Activated naive CD4-positive, alpha-beta T cell treated with anti-CD3 and anti-CD28 coated beads, Interleukin-2, amount 50 U/mL, for 72 hours (primary cell): ENCODE data around the gene CEP162. TPM values are rescaled to one million over a fixed set of nuclear protein-coding genes. Genes with fewer than 3 reads are reported as not detected.
"Not testable (repeated sequence)": the region's sequence is repeated elsewhere in the genome, so short reads cannot be mapped to it uniquely, and the experiment has no call there.

Experiments used
- ATAC-seq, 2 donors: fragments of 150-1000 bp; cut with Tn5 transposase; 2 replicates each; pipeline ENCODE4 v1.10.0; 2021; ENCODE audit warnings: mild to moderate bottlenecking in 2 of 2, moderate library complexity in 2 of 2
- DNase-seq, 2 donors: peaks; one replicate each; pipeline ENCODE4 v3.0.0; 2021 to 2022; ENCODE audit warnings: low spot score in 2 of 2
- H3K27ac Mint-ChIP-seq, 2 donors: one replicate each; pipeline ENCODE4 v1.8.0; 2022; ENCODE audit warnings: mild to moderate bottlenecking in 2 of 2, mixed read lengths in 2 of 2
- H3K36me3 Mint-ChIP-seq, 2 donors: one replicate each; pipeline ENCODE4 v1.8.0; 2022; ENCODE audit warnings: mixed read lengths in 2 of 2
- H3K9me3 Mint-ChIP-seq, 2 donors: one replicate each; pipeline ENCODE4 v1.8.0; 2022; ENCODE audit warnings: mixed read lengths in 2 of 2
- total RNA-seq, 2 donors: library from RNA; stranded (reverse); gene quantifications; one replicate each; pipeline ENCODE4 v1.2.3, GENCODE V29; 2022

The CEP162 gene
- total RNA-seq, 2 donors from 2014 or later: 4.9 to 8.0 TPM

GRCh38 chr6:84129588-84129987 is 97.9 kb downstream of the CEP162 start:
- H3K27ac Mint-ChIP-seq, DNase-seq, ATAC-seq: not testable (repeated sequence)
- Mint-ChIP-seq H3K9me3 (peaks cover 12 to 17% of the 10 kb centered on the region in 2 donors), H3K36me3 (peaks cover 12 to 24% of the 10 kb centered on the region in 2 donors)

- Mint-ChIP-seq H3K27ac (no peak overlapping the region), H3K36me3 (peaks cover 17 to 24% of the 10 kb centered on the region in 2 donors), H3K9me3 (peaks cover 4 to 11% of the 10 kb centered on the region in 2 donors)
- DNase-seq (no peak), ATAC-seq (no peak)
These were observed 104.3 kb downstream of the CEP162 start for GRCh38 chr6:84123186-84123585.

GRCh38 chr6:84119277-84119676 is 108.2 kb downstream of the CEP162 start:
- Mint-ChIP-seq H3K9me3 (peaks cover 21 to 29% of the 10 kb centered on the region in 2 donors), H3K36me3 (peaks cover 17 to 42% of the 10 kb centered on the region in 2 donors), H3K27ac (no peak overlapping the region)
- DNase-seq (no peak), ATAC-seq (no peak)

- Mint-ChIP-seq H3K36me3 (peaks cover 13 to 45% of the 10 kb centered on the region in 2 donors), H3K27ac (no peak overlapping the region), H3K9me3 (peaks cover 22 to 29% of the 10 kb centered on the region in 2 donors)
- DNase-seq (no peak), ATAC-seq (no peak)
These were observed 109.3 kb downstream of the CEP162 start for GRCh38 chr6:84118191-84118590.

GRCh38 chr6:84114933-84115594 is 112.4 kb downstream of the CEP162 start:
- Mint-ChIP-seq H3K36me3 (peaks cover 4 to 38% of the 10 kb centered on the region in 2 donors), H3K9me3 (peaks cover 29 to 30% of the 10 kb centered on the region in 2 donors)
- not testable (repeated sequence) for ATAC-seq, DNase-seq, H3K27ac Mint-ChIP-seq

- Mint-ChIP-seq H3K9me3 (peaks cover 11 to 21% of the 10 kb centered on the region in 2 donors), H3K36me3 (peaks cover 0 to 24% of the 10 kb centered on the region in 2 donors)
- not testable (repeated sequence) for ATAC-seq, DNase-seq, H3K27ac Mint-ChIP-seq
These were observed 116.1 kb downstream of the CEP162 start for GRCh38 chr6:84111351-84111750.

- ATAC-seq (no peak), DNase-seq (no peak)
- H3K36me3 Mint-ChIP-seq: peaks cover 0 to 2% of the 10 kb centered on the region in 2 donors
- H3K9me3 Mint-ChIP-seq: peaks cover 0 to 11% of the 10 kb centered on the region in 2 donors
- no peak overlapping the region for H3K27ac Mint-ChIP-seq
These were observed 119.9 kb downstream of the CEP162 start for GRCh38 chr6:84107495-84107894.

GRCh38 chr6:84105215-84105924 is 122.1 kb downstream of the CEP162 start:
- not testable (repeated sequence) for H3K36me3 Mint-ChIP-seq, ATAC-seq, H3K27ac Mint-ChIP-seq, DNase-seq
- peaks cover 0 to 21% of the 10 kb centered on the region in 2 donors for H3K9me3 Mint-ChIP-seq

- ATAC-seq: no peak
- Mint-ChIP-seq H3K9me3 (peaks cover 0 to 14% of the 10 kb centered on the region in 2 donors), H3K27ac (no peak overlapping the region), H3K36me3 (no peaks in the 10 kb centered on the region)
- DNase-seq: no peak
These were observed 124.4 kb downstream of the CEP162 start for GRCh38 chr6:84103029-84103428.

GRCh38 chr6:84095156-84095555 is 132.3 kb downstream of the CEP162 start:
- H3K36me3 Mint-ChIP-seq: no peaks in the 10 kb centered on the region

GRCh38 chr6:84093441-84094435 is 133.7 kb downstream of the CEP162 start:
- DNase-seq (no peak), ATAC-seq (peak in 1 of 2 donors; percentile 49)
- no peaks in the 10 kb centered on the region for H3K36me3 Mint-ChIP-seq
- H3K27ac Mint-ChIP-seq: no peak overlapping the region
- H3K9me3 Mint-ChIP-seq: no peaks in the 10 kb centered on the region

More at GRCh38 chr6:84095156-84095555, 132.3 kb downstream of the CEP162 start:
- DNase-seq (no peak), ATAC-seq (no peak)
- Mint-ChIP-seq H3K27ac (no peak overlapping the region), H3K9me3 (no peaks in the 10 kb centered on the region)

GRCh38 chr6:84089552-84089951 is 137.9 kb downstream of the CEP162 start:
- no peak overlapping the region for H3K27ac Mint-ChIP-seq
- H3K9me3 Mint-ChIP-seq: no peaks in the 10 kb centered on the region
- no peak for ATAC-seq
- DNase-seq: no peak
- H3K36me3 Mint-ChIP-seq: no peaks in the 10 kb centered on the region

- no peak for ATAC-seq
- H3K27ac Mint-ChIP-seq: no peak overlapping the region
- no peaks in the 10 kb centered on the region for H3K9me3 Mint-ChIP-seq
- no peak for DNase-seq
- no peaks in the 10 kb centered on the region for H3K36me3 Mint-ChIP-seq
These were observed 138.4 kb downstream of the CEP162 start for GRCh38 chr6:84089081-84089480.

- Mint-ChIP-seq H3K9me3 (no peaks in the 10 kb centered on the region), H3K27ac (no peak overlapping the region), H3K36me3 (no peaks in the 10 kb centered on the region)
- ATAC-seq (no peak), DNase-seq (no peak)
These were observed 140.7 kb downstream of the CEP162 start for GRCh38 chr6:84086545-84087429.

- Mint-ChIP-seq H3K9me3 (no peaks in the 10 kb centered on the region), H3K27ac (no peak overlapping the region), H3K36me3 (no peaks in the 10 kb centered on the region)
- ATAC-seq: no peak
- DNase-seq: no peak
These were observed 141.4 kb downstream of the CEP162 start for GRCh38 chr6:84086056-84086455.

GRCh38 chr6:84084705-84085104 is 142.7 kb downstream of the CEP162 start:
- H3K36me3 Mint-ChIP-seq, ATAC-seq, H3K27ac Mint-ChIP-seq, DNase-seq, H3K9me3 Mint-ChIP-seq: not testable (repeated sequence)
